Stimulated activated CD4-positive, alpha-beta T cell treated with anti-CD3 and anti-CD28 coated beads, Interleukin-4, amount 100 ng/mL, for 24 hours (primary cell): ENCODE measurements around the gene PRIMA1.

ENCODE experiments used
- DNase-seq: peaks from one replicate; pipeline ENCODE4 v3.0.0-alpha.2; 2020

Gene PRIMA1

DNA sequence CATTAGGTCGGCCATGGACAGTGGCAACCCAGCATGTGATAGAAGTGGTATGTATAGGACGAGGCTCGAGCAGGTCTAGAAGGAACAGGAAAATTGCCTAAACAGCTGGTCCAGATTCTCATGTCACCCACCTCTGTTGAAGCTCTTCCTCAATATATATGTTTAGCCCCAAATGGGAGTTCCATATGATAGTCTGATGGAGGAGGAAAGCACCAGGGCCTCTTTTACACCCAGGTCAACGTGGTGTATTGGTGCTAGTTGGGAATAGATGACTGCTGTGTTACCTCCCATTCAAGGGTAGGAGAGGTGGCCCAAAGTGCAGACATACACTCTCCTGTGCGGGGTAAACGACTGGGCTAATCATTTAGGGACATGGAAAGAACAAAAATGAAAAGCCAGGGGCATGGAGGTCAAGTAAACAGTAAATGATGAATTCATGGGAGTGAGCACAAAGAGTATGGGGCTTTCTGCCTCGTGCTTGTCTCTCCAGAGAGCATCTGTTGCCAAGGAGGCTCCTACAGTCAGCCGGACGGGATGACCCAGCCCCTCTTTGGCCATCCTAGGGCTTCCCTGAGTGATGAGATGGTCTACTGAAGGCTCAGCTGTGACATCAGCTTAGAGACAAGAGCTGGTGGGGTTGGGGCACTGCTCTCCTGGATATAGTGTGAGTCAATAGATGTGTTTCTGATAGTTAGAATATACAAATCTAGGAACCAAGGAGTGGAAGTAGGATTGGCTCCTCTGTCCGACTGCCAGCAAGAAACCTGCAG, 5.5 kb upstream of the PRIMA1 start:
- DNase-seq: no peak

DNA sequence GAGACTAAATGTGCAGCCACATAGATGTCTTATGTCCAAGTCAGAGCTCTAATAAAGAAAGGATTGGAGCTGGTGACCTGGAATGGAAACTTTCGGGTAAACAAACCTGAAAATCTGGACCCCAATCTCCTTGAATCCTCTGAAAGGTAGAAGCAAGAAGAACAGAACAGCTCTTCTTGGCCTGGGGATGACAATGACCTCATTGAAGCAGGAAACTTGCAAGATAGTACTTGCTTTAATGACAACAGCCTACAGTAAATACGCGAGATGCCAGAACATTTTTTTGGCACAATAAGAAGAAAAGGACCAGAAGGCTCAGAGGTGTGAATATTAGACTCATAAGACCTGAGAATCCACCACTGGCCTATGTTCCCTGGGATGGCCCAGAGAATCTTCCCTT, 4.1 kb upstream of the PRIMA1 start:
- DNase-seq: no peak

DNA sequence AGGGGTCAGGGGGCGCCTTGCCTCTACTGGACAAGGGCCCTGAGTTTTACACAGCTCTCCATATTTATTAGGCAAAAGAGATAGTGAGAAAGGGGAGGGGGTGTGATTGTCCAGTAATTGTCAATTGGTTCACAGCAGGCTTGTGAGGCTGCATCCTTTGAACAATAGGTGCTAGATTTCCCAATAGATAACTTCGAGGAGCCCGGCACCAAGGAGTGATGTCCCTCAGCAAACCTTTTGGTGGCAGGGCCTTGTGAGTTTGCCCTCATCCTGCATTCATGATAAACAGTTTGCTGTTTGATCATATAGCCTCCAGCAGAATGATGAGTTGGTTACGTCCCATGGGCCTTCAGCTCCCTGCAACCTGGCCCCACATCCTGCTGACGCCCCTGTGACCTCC, 2.7 kb upstream of the PRIMA1 start:
- DNase-seq: no peak

DNA sequence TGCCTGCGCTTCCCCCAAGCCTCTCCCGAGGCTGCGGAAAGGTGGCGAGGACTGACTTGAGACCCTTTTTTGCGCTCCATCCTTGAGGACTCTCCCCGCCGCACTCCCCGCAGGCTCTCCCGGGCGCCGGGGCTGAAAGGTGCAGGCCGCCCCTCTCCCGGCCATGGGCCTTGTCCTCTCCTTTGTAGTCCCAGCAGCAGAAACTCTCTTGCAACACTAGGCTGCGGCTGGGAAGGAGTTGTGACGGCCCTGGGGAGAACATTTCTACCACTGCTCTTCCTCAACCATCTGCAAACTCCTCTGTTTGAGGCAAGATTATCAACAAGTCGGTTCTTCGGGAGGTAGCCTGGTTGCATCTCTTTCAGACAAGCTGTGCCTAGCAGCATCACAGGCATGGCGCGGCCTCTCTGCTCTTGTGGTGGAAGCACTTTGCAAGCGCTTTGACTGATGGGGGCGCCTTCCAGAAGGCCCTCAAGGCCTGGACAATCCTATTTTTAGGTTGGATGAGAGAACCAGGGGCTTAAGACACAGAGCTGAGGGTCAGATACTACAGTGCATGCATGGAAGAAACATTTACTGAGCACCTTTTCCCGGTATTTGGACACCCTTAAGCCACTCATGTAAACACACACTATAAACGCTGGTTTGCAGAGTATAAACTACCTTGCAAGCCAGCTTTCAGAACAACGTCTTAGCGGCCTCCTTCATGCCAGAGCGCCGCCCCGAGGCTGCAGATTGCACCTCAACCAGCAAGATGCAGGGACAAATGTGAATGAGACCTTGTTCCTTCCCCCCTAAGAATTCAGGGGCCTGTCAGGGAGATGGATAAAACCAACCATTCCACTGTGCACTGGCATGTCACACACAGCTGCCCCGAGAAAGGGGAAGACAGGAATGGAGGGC, 1.2 kb upstream of the PRIMA1 start:
- no peak for DNase-seq

DNA sequence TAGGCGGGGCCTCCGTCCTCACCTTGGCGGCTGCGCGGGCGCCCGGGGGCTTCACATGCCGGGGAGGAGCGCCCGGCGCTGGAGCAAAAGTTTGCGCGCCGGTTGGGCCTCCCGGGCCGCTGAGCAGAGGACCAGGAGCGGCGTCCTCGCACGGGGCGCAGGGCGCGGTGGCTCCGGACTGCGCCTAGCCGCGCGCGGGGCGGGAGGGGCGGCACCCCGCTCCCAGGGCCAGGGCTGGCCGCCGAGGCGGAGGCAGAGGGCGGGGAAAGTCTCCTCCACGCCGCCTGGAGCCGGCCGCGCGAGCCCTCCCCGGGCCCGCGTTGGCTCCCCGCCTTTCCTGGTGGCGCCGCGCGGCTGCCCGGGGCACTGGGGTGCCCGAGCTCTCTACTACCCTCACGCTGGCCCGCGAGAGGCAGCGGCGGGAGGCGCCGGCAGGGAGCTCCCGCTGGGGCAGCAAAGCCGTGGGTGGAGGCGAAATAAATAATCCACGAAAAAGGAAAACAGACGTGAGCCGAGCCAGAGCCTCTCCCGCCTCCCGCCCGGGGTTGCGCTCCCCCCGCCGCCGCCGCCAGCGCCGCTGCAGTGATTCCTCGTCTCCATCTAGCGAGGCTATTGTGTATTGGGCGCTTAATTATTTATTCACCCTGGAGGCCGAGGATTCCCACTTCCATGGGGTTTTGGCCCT, 400 bp upstream of the PRIMA1 start:
- DNase-seq: no peak

DNA sequence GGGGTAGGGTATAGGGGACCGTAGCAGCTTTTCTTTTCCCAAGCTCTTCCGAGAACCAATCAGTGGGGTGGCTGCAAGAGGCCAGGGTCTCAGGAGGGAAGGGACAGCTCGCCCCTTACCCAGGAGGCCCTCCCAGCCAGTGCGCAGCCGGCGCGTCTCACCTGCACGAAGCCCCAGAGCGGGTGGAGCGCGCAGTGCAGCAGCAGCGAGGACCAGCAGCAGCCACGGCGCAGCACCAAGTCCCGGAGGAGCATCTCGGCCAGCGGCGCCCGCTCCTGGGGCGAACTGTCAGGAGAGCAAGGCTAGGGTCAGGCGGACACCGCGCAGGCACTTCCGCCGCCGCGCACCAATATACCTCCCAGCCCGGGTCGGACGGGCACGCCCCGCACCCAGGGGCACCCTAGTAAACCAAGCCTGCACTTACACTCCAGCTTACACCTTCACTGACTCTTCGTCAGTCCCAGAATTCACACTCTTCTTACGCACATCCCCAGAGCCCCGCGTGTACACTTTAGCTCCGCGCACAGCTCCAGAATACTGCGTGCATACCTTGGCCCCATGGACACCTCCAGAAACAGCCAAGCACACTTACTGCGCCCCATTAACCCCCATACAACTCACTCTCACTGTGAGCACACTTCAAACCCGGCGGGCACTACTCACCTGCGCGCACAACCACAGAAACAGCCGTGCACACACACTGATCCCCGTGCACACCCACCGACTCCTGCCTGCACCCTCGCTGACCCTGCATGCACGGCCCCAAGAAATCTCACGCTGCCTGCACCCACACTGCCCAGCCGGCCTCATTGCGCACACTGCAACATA, 606 bp downstream of the PRIMA1 start:
- no peak for DNase-seq

DNA sequence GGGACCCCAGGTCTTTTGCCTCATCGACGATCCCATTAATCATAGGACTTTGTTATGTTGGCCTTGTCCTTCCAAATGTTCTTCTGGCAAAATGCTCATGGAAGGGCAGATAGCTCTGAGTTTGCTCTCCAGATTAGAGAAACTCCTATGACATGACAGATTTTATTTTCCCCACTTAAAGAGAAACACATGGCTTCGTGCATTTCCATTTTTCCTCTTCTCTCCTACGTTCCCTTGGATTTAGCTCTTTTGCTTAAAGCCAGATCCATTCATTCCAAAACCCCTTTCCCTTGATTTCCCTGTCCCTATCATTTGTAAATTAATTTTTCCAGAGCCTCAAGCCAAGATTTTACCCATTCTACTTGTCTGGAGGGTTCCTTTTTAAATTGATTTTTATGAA, 2.9 kb downstream of the PRIMA1 start:
- no peak for DNase-seq

DNA sequence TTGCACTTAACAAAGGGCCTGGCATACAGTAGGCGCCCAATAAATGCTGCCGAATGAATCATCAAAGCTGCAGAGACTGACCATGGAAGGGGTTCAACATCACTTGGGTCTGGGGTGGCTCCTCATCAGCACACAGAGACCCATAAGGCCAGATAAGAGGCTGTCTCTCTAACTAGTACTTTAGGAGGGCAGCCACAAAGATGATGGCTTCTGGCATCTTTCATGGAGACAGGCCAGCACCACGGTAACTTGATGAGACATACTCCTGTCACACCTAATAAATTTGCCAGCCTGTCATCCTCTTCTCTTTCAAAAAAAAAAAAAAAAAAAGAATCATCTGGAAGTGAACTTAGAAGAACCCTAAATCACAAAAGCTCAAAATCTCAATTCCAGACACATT, 3.4 kb downstream of the PRIMA1 start:
- no peak for DNase-seq

DNA sequence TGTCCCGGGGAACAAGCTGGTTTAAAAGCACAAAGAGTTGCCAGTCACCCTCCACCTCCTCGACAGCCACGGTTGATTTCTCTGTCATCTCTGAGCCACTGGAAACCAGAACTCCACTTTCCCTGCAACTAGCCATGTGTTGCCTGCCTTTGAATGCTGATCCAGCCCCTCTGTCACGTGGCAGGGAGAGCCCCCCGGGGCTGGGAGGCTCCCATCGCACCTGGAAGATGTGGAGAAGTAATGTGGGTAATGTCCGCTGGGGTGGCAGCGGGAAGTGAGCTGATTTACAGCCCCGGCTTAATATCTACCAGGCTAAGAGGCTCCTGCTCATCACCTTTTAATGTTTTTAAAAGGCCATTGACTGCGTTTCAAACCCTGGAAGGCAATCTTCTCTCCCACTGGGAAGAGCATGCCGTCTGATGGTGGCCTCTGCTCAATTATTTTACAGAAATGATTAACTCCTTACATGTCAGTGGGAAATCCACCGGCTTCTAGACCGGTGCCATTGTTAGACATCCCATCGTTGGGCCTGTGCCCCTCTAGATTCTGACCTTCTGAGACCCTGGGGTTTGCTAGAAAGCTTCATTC, 7.4 kb downstream of the PRIMA1 start:
- DNase-seq: no peak

DNA sequence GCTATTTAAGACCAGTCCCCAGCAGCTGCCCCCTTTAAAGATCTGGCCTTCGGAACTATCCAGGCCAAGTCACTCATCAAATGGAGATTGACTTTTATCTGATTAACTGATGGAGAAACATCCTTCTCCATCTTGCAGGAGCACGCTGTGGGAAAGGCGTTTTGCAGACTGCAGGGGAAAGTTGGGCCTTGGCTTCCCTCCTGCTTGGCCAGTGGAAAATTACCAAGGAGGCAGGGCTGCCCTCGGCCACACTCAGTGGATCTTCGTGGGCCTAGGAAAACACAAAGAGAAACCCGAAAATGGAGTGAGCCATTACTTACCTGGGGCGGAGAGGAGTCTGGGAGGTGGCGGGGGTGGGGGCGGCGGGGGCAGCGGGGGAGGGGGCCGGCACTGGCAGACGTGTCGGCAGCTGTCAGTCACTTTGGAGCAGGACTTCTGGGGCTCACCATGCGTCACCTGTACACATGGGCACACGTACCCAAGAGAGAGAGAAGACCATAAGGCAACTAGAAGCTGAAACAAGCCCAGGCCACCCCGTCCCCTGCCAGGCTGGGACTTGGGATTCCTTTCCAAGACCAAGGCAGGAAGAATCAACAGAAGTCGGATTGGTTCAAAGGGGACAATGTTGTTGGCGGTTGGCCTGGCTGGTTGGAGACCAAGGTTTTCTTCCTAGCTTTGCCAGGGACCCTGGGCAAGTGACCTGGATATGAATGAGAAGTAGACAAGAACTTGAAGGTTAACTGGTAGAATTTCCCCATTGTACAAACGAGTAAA, 9.2 kb downstream of the PRIMA1 start:
- DNase-seq: no peak

DNA sequence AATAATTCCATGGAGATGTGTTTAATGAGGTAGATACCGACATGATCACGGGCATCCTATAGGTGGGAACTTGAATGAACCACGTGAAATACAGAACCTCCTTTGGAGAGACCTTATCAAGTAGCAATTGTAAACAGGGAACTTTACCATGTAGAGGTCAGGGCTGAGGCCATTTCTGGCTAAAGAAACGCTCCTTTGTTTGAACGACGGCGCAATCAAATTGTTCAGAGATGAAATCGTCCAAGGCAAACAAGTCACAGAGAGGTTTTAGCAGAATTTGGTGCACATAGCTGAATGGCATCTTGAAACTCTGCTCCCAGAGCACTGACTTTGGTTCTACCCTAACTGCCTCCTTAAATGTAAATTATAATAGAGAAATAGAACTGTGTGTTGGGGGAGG, 9.8 kb downstream of the PRIMA1 start:
- DNase-seq: no peak

DNA sequence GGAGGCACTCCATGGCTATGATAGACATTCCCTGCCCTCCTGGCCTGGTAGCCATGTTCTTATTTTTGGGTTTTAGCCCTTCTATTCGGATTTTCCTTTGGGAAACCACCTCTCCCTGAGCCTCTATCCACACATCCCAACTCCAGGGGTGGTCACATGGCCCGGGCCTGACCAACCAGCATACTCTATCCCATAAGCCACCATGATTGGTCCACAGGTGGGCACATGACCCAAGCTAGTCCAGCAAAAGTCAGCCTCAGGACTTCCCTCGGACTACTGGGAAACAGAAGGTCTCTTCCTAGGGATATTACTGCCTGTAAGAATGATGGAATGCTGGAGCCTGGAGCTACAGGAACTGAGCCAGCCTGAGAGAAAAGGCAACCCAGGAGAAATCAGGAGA, 12.5 kb downstream of the PRIMA1 start:
- DNase-seq: no peak

DNA sequence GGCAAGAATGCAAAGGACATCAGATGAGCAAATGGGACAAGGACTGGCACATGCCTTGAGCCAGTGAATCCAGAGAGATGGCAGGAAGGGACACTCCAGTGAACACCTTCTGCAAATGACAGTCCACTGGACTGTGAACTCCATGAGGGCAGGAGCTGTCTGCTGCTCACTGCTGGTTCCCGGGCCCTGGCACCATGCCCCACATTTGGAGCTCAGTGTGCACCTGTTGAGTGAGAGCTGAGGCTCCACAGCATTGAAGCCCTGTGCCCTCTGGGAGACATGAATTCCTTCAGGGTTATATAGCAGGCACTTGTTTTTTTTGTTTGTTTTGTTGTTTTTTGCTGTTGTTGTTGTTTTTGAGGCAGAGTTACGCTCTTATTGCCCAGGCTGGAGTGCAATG, 13.1 kb downstream of the PRIMA1 start:
- no peak for DNase-seq

DNA sequence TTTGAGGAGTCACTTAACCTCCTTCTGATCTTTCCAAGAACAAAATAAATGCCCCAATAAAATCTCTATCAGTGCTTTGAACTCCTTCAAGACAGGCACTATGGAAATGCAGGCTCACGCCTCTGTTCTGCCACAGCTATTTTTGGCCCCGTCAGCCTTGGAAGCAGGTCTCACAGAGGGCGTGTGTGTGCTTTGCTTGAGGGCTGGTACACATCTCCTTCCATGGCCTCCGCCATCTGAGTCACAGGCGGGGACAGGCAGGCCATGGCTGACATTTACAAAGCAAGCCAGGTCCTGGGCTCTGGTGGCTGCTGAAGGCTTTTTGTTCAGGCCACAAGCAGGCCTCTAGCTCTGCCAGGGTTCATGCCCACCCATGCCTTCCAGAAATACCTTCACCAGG, 16.0 kb downstream of the PRIMA1 start:
- no peak for DNase-seq

DNA sequence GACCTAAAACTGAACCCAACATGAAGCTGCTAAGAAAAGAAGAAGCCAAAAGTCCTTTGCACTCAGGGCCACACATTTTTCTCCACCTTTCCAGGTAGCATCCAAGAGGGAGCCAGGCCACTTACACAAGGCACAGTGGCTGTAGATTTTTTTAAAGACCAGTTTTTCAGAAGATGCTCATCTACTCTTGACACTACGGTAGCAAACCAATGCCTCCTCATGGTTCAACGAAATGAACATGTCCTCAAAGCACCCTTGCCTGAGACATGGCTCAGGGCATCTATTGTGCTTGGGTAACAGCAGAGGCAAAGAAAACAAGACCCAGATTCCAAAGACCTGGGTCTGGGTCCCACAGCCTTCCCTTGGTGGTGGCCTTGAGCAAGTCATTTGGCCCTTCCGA, 22.3 kb downstream of the PRIMA1 start:
- DNase-seq: no peak

DNA sequence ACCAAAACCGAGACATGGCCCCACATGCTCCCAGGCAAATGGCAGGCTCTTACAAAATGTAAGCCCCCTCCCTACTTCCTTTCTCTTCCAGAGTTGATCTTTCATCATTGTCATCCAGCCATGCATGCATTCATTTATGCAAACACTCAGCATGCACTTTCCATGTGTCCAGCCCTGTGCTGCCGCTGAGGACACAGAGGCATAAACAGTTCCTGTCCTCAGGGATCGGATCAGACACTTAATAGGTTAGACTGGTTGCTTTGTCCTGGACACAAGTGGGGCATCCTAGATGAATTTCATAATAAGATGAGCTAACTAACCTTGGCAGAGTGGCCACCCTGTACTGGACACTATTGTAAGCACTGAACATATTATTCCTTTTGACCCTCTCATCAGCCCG, 23.1 kb downstream of the PRIMA1 start:
- DNase-seq: no peak

DNA sequence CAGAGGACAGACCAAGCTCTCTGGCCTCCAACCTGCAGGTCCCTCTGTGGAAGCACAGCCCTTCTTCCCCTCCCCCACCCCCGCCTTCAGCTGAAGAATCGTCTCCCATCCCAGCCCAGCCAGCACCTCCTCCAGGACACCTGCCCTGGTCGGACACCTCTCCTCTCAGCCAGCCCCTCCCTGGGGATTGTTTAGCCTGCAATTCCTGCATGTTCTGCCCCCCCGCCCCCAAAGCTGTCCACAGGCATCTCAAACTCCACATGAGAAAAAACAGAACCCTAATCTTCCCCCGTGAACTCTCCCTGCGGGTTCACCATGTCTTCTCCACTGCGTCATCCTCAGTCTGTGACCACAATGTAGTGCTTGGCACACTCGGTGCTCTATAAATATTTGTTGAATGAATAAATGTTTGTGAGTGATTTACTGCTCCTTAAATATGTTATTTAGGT, 24.1 kb downstream of the PRIMA1 start:
- DNase-seq: no peak

DNA sequence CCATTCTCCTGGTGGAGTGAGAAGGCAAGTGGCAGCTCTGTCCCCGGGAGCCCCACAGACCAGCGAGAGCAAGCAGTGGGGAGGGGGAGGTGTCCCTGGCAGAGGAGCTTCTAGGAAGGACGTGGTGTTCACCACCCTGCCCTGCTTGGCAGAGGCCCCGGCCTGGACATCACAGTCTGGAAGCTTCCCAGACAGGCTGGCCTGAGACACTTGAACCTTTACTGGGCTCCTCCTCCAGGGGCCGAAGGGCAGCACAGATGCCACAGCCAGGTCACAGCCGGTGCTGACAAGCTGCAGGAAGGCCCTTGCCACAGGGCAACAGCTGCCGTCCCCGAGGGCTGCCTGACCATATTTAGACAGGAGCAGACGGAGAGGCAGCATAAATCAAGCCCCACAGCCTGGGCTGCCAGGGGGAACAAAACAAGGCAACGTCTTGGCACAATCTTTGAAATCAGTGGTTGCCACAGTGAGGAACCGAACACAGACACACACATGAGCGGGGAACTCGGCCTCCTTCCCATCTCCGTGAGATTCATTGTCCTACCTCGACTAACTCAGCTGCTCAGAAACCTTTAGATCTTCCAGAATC, 28.5 kb downstream of the PRIMA1 start:
- no peak for DNase-seq

DNA sequence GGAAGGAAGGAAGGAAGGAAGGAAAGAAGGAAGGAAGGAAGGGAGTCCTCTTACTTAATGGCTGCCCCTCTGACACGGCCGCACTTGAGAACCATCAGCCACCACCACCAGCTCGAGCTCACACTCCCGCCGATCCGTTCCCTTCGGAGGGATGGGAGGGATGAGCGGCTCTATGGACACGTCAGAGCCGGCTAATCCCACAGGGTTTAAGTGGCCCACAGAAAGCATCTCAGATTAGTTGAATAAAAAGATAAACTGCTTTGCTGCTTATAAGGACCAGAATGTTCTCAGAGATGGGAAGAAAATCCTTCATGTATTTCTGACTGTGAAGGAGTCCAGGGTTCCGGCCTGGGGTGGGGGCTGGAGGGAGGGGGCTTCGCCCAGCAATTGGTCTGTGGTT, 31.1 kb downstream of the PRIMA1 start:
- no peak for DNase-seq

DNA sequence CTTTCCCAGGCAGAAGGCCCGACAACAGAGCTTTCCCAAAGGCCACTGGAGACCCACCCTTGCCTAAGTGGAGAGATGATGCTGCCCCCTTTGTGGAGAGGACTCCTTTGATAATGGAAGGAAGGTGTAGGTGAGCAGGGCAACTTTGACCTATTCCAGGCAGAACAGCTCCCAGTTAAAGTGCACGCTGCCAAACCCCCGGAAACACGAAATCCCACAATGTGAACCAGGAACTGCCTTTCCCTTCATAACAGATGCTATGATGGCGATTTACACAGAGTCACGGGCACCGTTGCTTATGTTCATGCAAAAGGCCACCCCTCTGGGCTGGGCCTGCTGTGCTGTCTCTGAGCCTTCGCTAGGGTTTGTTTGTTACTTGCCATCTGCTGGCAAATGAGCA, 34.6 kb downstream of the PRIMA1 start:
- no peak for DNase-seq

DNA sequence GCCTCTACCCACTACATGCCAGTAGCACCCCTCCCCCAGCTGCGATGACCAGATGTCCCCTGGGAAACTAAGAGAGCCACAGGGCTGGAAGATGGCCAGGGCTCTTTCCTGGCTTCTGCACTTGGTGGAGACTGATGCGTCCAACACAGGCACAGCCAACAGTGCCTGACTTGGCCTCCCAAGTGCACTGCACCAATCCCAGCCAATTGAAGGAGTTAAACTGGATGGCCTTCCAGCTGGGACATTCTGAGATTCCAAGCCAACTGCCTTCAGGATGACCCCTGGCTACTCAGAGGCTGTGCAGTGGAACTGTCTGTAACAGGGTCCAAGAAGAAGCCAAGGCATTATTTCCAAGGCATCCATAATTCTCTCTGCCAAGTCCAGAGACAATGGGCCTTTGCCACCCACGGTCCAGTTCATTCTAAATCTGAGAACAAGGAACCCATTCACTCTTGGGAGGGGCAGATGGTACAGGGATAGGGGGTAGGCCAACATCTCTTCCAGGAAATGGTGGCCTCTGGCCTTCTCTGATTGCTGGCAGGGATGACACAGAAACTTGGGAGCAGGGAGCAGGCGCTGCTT, 35.2 kb downstream of the PRIMA1 start:
- no peak for DNase-seq
